Motor neuron (in vitro differentiated cells): ENCODE results near the gene IPO4. TPM values are rescaled to one million over a fixed set of nuclear protein-coding genes. Genes with fewer than 3 reads are reported as not detected.

Experiments used
- ATAC-seq, 8 experiments: fragments of 200-7000 bp; cut with Tn5 transposase; replicated peaks in 6 of 8; 2 replicates each; pipeline ENCODE4 v1.8.0; 2021; ENCODE audit warnings: mild to moderate bottlenecking in 8 of 8, moderate library complexity in 8 of 8
- H3K27ac ChIP-seq, 2 donors: fragments of 250-450 bp; sonication (Bioruptor Pico); 2 replicates each; pipeline ENCODE4 v1.9.0; 2021; ENCODE audit warnings: antibody characterized with exemption in 2 of 2, mild to moderate bottlenecking in 2 of 2, moderate library complexity in 1 of 2
- H3K4me1 ChIP-seq, 2 donors: fragments of 250-450 bp; sonication (Bioruptor Pico); replicated peaks in 1 of 2; 2 replicates each; pipeline ENCODE4 v1.6.1; 2021; ENCODE audit warnings: antibody characterized with exemption in 2 of 2, mild to moderate bottlenecking in 2 of 2, moderate library complexity in 1 of 2
- H3K4me3 ChIP-seq, 5 donors: fragments of 250-450 bp; sonication (Bioruptor Pico); 2 replicates each; pipeline ENCODE4 v1.9.0; 2021; ENCODE audit warnings: antibody characterized with exemption in 5 of 5, mild to moderate bottlenecking in 5 of 5, moderate library complexity in 4 of 5
- WGBS, 10 experiments: fragments of 450-650 bp; shearing (Covaris generic); methylation state at CpG; one replicate each; pipeline ENCODE4 v1.0.0; 2022; 5-methylcytosine and 5-hydroxymethylcytosine counted together
- in situ Hi-C, 9 experiments: fragments of 400-800 bp; cut with MboI; loops; one replicate each; pipeline ENCODE4 v1.15.0; 2021; ENCODE audit warnings: low sequenced_read_pairs in 9 of 9, low pct_unique_long_range_greater_than_20kb in 2 of 9; ENCODE audit not compliant: unreplicated experiment in 9 of 9
- total RNA-seq, 8 experiments: library from RNA; unstranded; fragments of 300-600 nt; gene quantifications; 2 replicates each; pipeline versions ENCODE4 v1.2.3 to v1.2.4, GENCODE V29; 2022

The IPO4 gene
- total RNA-seq, 8 experiments from 2014 or later, result 17.4 to 90.0 (median 39.8) TPM

GRCh38 chr14:24171422-24172260 lies 17.0 kb downstream of the IPO4 start, which contains the start of gene REC8:
Gene REC8 (plus strand): TSS chr14:24172080. CDS start chr14:24172553, 473 bp downstream.
- in situ Hi-C loops, result no loop called here
- peak in 7 of 8 experiments; percentile 8 to 96 (median 94) for ATAC-seq
- Histone ChIP-seq H3K27ac (peak within 1 kb of the TSS in 1 of 2 donors; percentile 38), H3K4me3 (peak within 1 kb of the TSS; percentile 35 to 72 (median 49)), H3K4me1 (no peaks in the 10 kb centered on the region)
- WGBS, 10 experiments, result 13 to 71% (median 43%) methylated on average over 3 to 17 of the region's 63 CpGs; no CpG with 5 or more reads in 3 of the 10 experiments

DNA sequence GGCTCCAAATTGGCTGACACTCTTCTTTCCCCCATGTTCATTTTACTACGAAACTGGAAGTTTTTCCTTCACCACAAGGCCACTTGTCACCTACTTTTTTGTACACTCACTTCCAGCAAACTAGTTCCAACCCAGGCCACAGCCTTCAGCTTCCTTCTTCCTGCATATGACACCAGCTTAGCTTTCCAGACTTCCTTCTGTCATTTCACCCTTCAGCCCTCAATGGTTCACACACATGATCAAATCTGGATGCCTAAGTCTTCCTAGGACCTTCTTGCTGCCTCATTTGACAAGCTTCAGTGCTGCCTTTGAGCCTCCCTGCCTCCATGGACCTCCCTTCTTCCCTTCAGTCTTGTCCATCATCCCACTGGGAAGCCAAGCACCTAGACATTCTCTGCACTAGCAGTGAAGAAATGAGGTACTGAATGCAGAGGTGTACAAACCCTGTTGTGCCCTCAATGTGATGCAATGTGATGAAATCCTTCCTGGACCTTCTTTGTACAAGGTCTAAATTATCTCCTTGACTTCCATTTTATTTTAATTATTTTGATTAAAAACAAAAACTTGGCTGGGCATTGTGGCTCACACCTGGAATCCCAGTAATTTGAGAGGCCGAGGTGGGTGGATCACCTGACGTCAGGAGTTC lies 21.0 kb downstream of the IPO4 start:
- ATAC-seq, result no peak
- Histone ChIP-seq H3K4me3 (no peak overlapping the region), H3K27ac (no peak overlapping the region), H3K4me1 (no peaks in the 10 kb centered on the region)
- in situ Hi-C loops, result no loop called here
- WGBS, 10 experiments, result 80 to 100% (median 97%) methylated on average over 1 to 3 of the region's 3 CpGs; no CpG with 5 or more reads in 2 of the 10 experiments

DNA sequence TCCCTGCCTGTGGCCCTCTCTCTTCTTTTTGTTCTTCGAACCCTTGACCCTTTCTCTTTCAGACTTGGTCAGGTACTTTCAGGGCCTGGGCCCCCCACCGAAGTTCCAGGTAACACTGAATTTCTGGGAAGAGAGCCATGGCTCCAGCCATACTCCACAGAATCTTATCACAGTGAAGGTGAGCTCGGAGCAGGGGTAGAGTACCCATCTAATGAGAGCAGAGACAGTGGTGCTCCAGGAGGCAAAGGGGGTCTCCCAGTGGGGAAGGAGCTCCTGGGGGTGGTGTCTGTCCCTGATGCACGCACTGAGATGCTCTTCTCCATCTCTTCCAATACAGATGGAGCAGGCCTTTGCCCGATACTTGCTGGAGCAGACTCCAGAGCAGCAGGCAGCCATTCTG lies 22.8 kb downstream of the IPO4 start:
- WGBS, 10 experiments, result 60 to 100% (median 96%) methylated on average over 1 to 3 of the region's 5 CpGs; no CpG with 5 or more reads in 2 of the 10 experiments
- H3K4me3 ChIP-seq, result no peak overlapping the region
- ATAC-seq, result no peak
- H3K4me1 ChIP-seq, result peaks cover 7 to 11% of the 10 kb centered on the region in 2 donors
- in situ Hi-C loops, result no loop called here
- H3K27ac ChIP-seq, result no peak overlapping the region

- in situ Hi-C loops, result no loop called here
- ATAC-seq, result no peak
- Histone ChIP-seq H3K27ac (no peak overlapping the region), H3K4me3 (no peak overlapping the region), H3K4me1 (peaks cover 9 to 13% of the 10 kb centered on the region in 2 donors)
- 84 to 100% (median 98%) methylated on average over 3 to 7 of the region's 14 CpGs; no CpG with 5 or more reads in 7 of the 10 experiments for WGBS, 10 experiments
These were observed 24.1 kb downstream of the IPO4 start for GRCh38 chr14:24164518-24164991.

DNA sequence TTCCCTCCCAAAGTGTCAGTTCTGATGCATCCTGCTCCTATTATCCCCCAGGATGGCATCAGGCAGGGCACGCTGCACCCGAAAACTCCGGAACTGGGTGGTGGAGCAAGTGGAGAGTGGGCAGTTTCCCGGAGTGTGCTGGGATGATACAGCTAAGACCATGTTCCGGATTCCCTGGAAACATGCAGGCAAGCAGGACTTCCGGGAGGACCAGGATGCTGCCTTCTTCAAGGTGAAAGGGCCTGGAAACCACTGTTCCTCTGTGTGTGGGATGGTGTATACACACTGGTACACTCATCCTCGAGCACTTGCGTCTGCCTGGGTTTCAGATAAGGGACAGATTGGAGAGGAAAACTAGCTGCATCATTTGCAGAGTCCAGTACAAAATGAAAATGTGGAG lies 26.5 kb downstream of the IPO4 start:
- no peak for ATAC-seq
- Histone ChIP-seq H3K4me1 (peaks cover 9 to 13% of the 10 kb centered on the region in 2 donors), H3K4me3 (no peak overlapping the region), H3K27ac (no peak overlapping the region)
- in situ Hi-C loops, result no loop called here
- WGBS, 10 experiments, result 0 to 83% (median 80%) methylated on average over 1 to 2 of the region's 8 CpGs; no CpG with 5 or more reads in 5 of the 10 experiments

DNA sequence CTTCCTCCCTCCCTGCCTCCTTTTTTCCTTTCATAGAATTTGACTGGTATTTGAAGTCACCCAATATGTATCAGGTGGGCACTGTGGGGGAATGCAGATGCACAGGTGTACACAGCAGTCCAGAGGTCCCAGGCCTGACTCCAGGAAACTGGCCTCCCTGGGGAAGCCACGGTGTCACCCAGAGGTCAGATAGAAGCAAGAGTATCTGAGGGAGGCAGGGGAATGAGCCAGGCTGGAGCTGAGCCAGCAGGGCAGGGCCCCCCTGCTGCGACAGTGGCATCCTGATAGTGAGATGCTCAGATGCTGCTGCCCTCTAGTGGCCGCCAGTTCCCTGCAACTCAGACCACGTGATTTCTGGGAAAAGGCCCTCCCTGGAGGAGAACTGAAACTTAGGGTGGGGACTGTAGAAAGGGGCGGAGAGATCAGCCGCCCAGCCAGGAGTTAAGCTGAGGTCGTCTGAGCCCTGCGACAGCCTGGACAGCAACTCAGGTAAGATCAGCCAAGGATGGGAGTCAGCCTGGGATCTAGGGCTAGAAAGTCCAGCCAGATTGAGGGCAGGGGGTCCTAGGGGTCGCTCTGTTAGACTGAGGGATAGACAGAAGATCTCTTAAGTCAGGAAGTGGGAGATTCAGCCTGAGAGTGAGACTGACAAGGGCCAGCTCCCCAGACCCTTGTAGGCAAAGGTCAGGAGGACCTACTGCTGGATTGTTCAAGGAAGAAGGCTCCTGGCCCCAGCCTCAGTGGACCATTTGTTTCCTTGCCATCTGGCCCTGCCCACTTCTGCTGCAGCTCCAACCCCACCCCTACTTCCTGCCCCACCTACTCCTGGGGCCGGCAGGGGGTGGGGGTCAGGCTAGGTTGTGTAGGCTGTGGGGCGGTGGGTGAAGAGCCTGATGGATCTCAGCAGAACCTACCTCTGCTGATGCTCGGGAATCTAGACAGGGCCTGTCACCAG lies 27.5 kb downstream of the IPO4 start, which contains the start of gene IRF9:
Gene IRF9 (plus strand): TSS at position 416 of the 955 bp plus-strand sequence. CDS start 880 bp downstream, outside the sequence.
- peak within 1 kb of the TSS; percentile 26 to 34 for H3K27ac ChIP-seq
- peak; percentile 81 to 92 (median 90) for ATAC-seq
- peaks cover 9 to 13% of the 10 kb centered on the region in 2 donors for H3K4me1 ChIP-seq
- 0 to 8% (median 0%) methylated on average over 1 to 6 of the region's 12 CpGs; no CpG with 5 or more reads in 5 of the 10 experiments for WGBS, 10 experiments
- in situ Hi-C loops, result no loop called here
- peak within 1 kb of the TSS; percentile 14 to 40 (median 22) for H3K4me3 ChIP-seq

GRCh38 chr14:24160499-24160849 lies 28.1 kb downstream of the IPO4 start:
- Histone ChIP-seq H3K4me3 (no peak overlapping the region), H3K4me1 (peaks cover 9 to 13% of the 10 kb centered on the region in 2 donors), H3K27ac (peak overlapping the region; percentile 7 to 34)
- WGBS, 10 experiments, result 100% methylated on average over 1 to 3 of the region's 4 CpGs; no CpG with 5 or more reads in 4 of the 10 experiments
- in situ Hi-C loops, result no loop called here
- peak in 1 of 8 experiments; percentile 2 for ATAC-seq

GRCh38 chr14:24159777-24160498 lies 28.7 kb downstream of the IPO4 start:
- no peak for ATAC-seq
- Histone ChIP-seq H3K4me1 (peaks cover 9 to 13% of the 10 kb centered on the region in 2 donors), H3K4me3 (no peak overlapping the region), H3K27ac (no peak overlapping the region)
- 67 to 100% (median 83%) methylated on average over 2 to 7 of the region's 11 CpGs; no CpG with 5 or more reads in 4 of the 10 experiments for WGBS, 10 experiments
- in situ Hi-C loops, result no loop called here

GRCh38 chr14:24157331-24157730 lies 31.3 kb downstream of the IPO4 start:
- H3K27ac ChIP-seq, result no peak overlapping the region

DNA sequence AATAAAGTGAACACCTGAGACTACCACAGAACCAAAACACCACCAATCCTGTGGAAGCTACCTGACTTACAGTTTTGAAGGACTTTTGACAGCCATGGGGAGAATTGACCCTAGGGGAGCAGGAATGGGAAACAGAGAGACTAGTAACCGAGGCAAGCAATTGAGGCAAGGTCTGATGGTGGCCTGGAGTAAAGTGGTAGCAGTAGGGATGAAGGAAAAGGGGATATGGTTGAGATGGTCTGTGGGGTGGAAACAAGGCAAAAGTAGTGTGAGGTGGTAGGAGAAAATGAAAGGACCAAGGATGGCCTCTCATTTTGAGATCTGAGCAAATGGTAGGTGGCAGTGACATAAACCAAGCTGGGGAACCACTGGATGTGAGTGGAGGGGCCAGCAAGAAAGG lies 31.8 kb downstream of the IPO4 start:
- Histone ChIP-seq H3K4me3 (no peak overlapping the region), H3K4me1 (peaks cover 9 to 11% of the 10 kb centered on the region in 2 donors), H3K27ac (no peak overlapping the region)
- no peak for ATAC-seq
- 50 to 100% (median 88%) methylated on average over 1 of the region's 1 CpG; no CpG with 5 or more reads in 4 of the 10 experiments for WGBS, 10 experiments
- in situ Hi-C loops, result no loop called here

More at GRCh38 chr14:24157331-24157730, 31.3 kb downstream of the IPO4 start:
- in situ Hi-C loops, result no loop called here
- no peak for ATAC-seq
- WGBS, 10 experiments, result 60 to 100% (median 94%) methylated on average over 1 to 8 of the region's 12 CpGs; no CpG with 5 or more reads in 2 of the 10 experiments
- Histone ChIP-seq H3K4me3 (no peak overlapping the region), H3K4me1 (peaks cover 9 to 13% of the 10 kb centered on the region in 2 donors)

GRCh38 chr14:24155100-24155499 lies 33.5 kb downstream of the IPO4 start:
- Histone ChIP-seq H3K4me1 (no peaks in the 10 kb centered on the region), H3K4me3 (no peak overlapping the region), H3K27ac (no peak overlapping the region)
- WGBS, 10 experiments, result 90 to 97% (median 96%) methylated on average over 2 to 5 of the region's 10 CpGs; no CpG with 5 or more reads in 7 of the 10 experiments
- in situ Hi-C loops, result no loop called here
- ATAC-seq, result no peak
